HEK293 (cell line): ENCODE data around the gene ZCWPW1.
"Not testable (repeated sequence)": the region's sequence is repeated elsewhere in the genome, so short reads cannot be mapped to it uniquely, and the experiment has no call there.

Experiments used
- CTCF ChIA-PET: fragments of 350-600 bp; formaldehyde crosslinking; extraction: SDS; loops from one replicate; lab custom pipeline; 2021; ENCODE audit warnings: antibody characterized with exemption; lab: Yijun Ruan, JAX
- POLR2A ChIA-PET: fragments of 300-600 bp; formaldehyde crosslinking; extraction: SDS; loops from one replicate; lab custom pipeline; 2020; ENCODE audit warnings: antibody characterized with exemption, inconsistent platforms; lab: Yijun Ruan, JAX
- H3K27ac ChIP-seq: fragments of 200-500 bp; sonication (Bioruptor generic); 2 replicates; pipeline ENCODE4 v1.5.1; 2014; ENCODE audit warnings: low read depth, low read length, control low read depth, inconsistent platforms; ENCODE audit errors: extremely low read depth
- H3K36me3 ChIP-seq, 2 experiments: fragments of 200-500 bp in 1 of 2; sonication (Bioruptor generic) in 1 of 2; 1 replicate in 1 of 2; 2 replicates in 1 of 2; pipeline ENCODE4 v1.5.1; 2014 to 2017; ENCODE audit warnings: inconsistent platforms in 2 of 2, low read length in 2 of 2; ENCODE audit not compliant: control insufficient read depth in 2 of 2, insufficient read depth in 1 of 2
- H3K4me1 ChIP-seq: fragments of 200-500 bp; sonication (Bioruptor generic); 2 replicates; pipeline ENCODE4 v1.5.1; 2014; ENCODE audit warnings: mild to moderate bottlenecking, low read length, inconsistent platforms; ENCODE audit not compliant: control insufficient read depth, insufficient read depth
- H3K4me3 ChIP-seq: 2 replicates; pipeline ENCODE4 v1.5.1; 2011; ENCODE audit warnings: low read depth, mild to moderate bottlenecking, control low read depth, low read length, moderate library complexity
- H3K9me3 ChIP-seq: fragments of 200-500 bp; sonication (Bioruptor generic); 2 replicates; pipeline ENCODE4 v1.5.1; 2014; ENCODE audit warnings: low read depth, low read length, inconsistent platforms; ENCODE audit not compliant: control insufficient read depth, insufficient read depth
- HIC1 ChIP-seq: fragments of 450-650 bp; formaldehyde crosslinking; IDR thresholded peaks from 2 replicates; pipeline ENCODE4 v1.5.1; 2016; ENCODE audit warnings: missing biosample characterization, missing genetic modification characterization
- HOXC10 ChIP-seq: sonication (generic); formaldehyde crosslinking; IDR thresholded peaks from 2 replicates; pipeline ENCODE4 v1.8.1; 2023; ENCODE audit warnings: mild to moderate bottlenecking, missing genetic modification reagents
- HOXD13 ChIP-seq: sonication (generic); formaldehyde crosslinking; IDR thresholded peaks from 2 replicates; pipeline ENCODE4 v1.8.0; 2022; ENCODE audit warnings: missing genetic modification reagents, borderline replicate concordance
- OSR2 ChIP-seq: fragments of 450-650 bp; formaldehyde crosslinking; IDR thresholded peaks from 2 replicates; pipeline ENCODE4 v1.5.1; 2016; ENCODE audit warnings: missing biosample characterization, missing genetic modification characterization
- REPIN1 ChIP-seq: fragments of 450-650 bp; formaldehyde crosslinking; IDR thresholded peaks from 2 replicates; pipeline ENCODE4 v1.5.1; 2017; ENCODE audit warnings: missing biosample characterization, missing genetic modification characterization, low read depth
- TRIM28 ChIP-seq: IDR thresholded peaks from 2 replicates; pipeline ENCODE4 v1.6.1; 2011; ENCODE audit warnings: low read length, control low read depth, borderline replicate concordance
- ZBTB48 ChIP-seq: fragments of 450-650 bp; formaldehyde crosslinking; IDR thresholded peaks from 2 replicates; pipeline ENCODE4 v1.5.1; 2016; ENCODE audit warnings: missing biosample characterization, missing genetic modification characterization
- ZEB2 ChIP-seq: fragments of 450-650 bp; formaldehyde crosslinking; IDR thresholded peaks from 2 replicates; pipeline ENCODE4 v1.5.1; 2016; ENCODE audit warnings: missing biosample characterization, missing genetic modification characterization
- ZNF202 ChIP-seq: fragments of 450-650 bp; formaldehyde crosslinking; IDR thresholded peaks from 2 replicates; pipeline ENCODE4 v1.5.1; 2016; ENCODE audit warnings: missing biosample characterization, missing genetic modification characterization, borderline replicate concordance
- ZNF280C ChIP-seq: fragments of 450-650 bp; formaldehyde crosslinking; IDR thresholded peaks from 2 replicates; pipeline ENCODE4 v1.5.1; 2016; ENCODE audit warnings: missing biosample characterization, missing genetic modification characterization
- ZNF302 ChIP-seq: fragments of 450-650 bp; formaldehyde crosslinking; IDR thresholded peaks from 2 replicates; pipeline ENCODE4 v1.5.1; 2016; ENCODE audit warnings: missing biosample characterization, missing genetic modification characterization, low read depth
- ZNF335 ChIP-seq: fragments of 450-650 bp; formaldehyde crosslinking; conservative IDR thresholded peaks from 2 replicates; pipeline ENCODE4 v1.5.1; 2016; ENCODE audit warnings: missing biosample characterization, missing genetic modification characterization
- ZNF354C ChIP-seq: fragments of 450-650 bp; formaldehyde crosslinking; IDR thresholded peaks from 2 replicates; pipeline ENCODE4 v1.5.1; 2016; ENCODE audit warnings: missing biosample characterization, missing genetic modification characterization, low read depth, borderline replicate concordance
- ZNF561 ChIP-seq: fragments of 450-650 bp; IDR thresholded peaks from 2 replicates; pipeline ENCODE4 v1.5.1; 2018; ENCODE audit warnings: missing biosample characterization, missing genetic modification characterization, borderline replicate concordance
- ZNF624 ChIP-seq: fragments of 450-650 bp; formaldehyde crosslinking; IDR thresholded peaks from 2 replicates; pipeline ENCODE4 v1.5.1; 2017; ENCODE audit warnings: missing biosample characterization, missing genetic modification characterization
- ZNF707 ChIP-seq: fragments of 450-650 bp; formaldehyde crosslinking; IDR thresholded peaks from 2 replicates; pipeline ENCODE4 v1.5.1; 2016; ENCODE audit warnings: missing biosample characterization, missing genetic modification characterization
- ZNF768 ChIP-seq: fragments of 450-650 bp; formaldehyde crosslinking; IDR thresholded peaks from 2 replicates; pipeline ENCODE4 v1.5.1; 2018; ENCODE audit warnings: missing biosample characterization, mild to moderate bottlenecking, missing genetic modification characterization
- ZSCAN16 ChIP-seq: fragments of 450-650 bp; formaldehyde crosslinking; IDR thresholded peaks from 2 replicates; pipeline ENCODE4 v1.5.1; 2016; ENCODE audit warnings: missing biosample characterization, missing genetic modification characterization

The ZCWPW1 gene

GRCh38 chr7:100374601-100375000 lies 53.9 kb downstream of the ZCWPW1 start (continued):
- TF ChIP-seq HOXC10, result no peak
- TF ChIP-seq ZNF707, result no peak
- TF ChIP-seq ZSCAN16 (tag by site-specific recombination), result no peak
- no peak for TF ChIP-seq TRIM28
- no peak for TF ChIP-seq ZNF335
- no peak for TF ChIP-seq ZNF561 (tag by site-specific recombination)
- TF ChIP-seq REPIN1 (tag by site-specific recombination), result no peak
- TF ChIP-seq OSR2, result no peak
- TF ChIP-seq ZNF768 (tag by site-specific recombination), result no peak
- TF ChIP-seq, all 188 proteins: peak for 0

- peak; percentile 63 for TF ChIP-seq ZBTB48
- POLR2A ChIA-PET, H3K9me3 ChIP-seq, H3K27ac ChIP-seq, H3K4me1 ChIP-seq, H3K36me3 ChIP-seq, H3K4me3 ChIP-seq: not testable (repeated sequence)
- CTCF ChIA-PET, result interaction anchor here (0.9 kb wide), 1 partner anchor 33 kb away, joined by 3 read pairs; no protein-coding TSS in a partner anchor
These were observed 54.5 kb downstream of the ZCWPW1 start for GRCh38 chr7:100373870-100374598.

- H3K9me3 ChIP-seq, result no peaks in the 10 kb centered on the region
- H3K27ac ChIP-seq, result 0 out of 2 replicates have a peak within 1 kb of the TSS, but pooled peaks have one; percentile 22
- no peaks in the 10 kb centered on the region for H3K4me1 ChIP-seq
- TF ChIP-seq ZNF302 (tag by site-specific recombination) (no peak), ZNF624 (tag by site-specific recombination) (no peak), ZNF202 (tag by site-specific recombination) (no peak), HOXD13 (CRISPR knock-in tag) (no peak), HIC1 (tag by site-specific recombination) (no peak), ZNF280C (tag by site-specific recombination) (no peak), ZEB2 (no peak), ZNF354C (tag by site-specific recombination) (no peak)
- ChIA-PET CTCF (no interaction called here), POLR2A (no interaction called here)
- H3K36me3 ChIP-seq, result peaks cover 0 to 3% of the 10 kb centered on the region in 2 experiments; a peak in 1 of 3 replicates
- no peak within 1 kb of the TSS for H3K4me3 ChIP-seq
These were observed 55.2 kb downstream of the ZCWPW1 start, which contains the start of gene PILRA for GRCh38 chr7:100373261-100373831. Gene PILRA, plus strand, starts transcription at chr7:100373487. Its CDS starts 170 bp downstream, at chr7:100373657.
